ENCODE measurements around the gene TMPRSS4.

DNA sequence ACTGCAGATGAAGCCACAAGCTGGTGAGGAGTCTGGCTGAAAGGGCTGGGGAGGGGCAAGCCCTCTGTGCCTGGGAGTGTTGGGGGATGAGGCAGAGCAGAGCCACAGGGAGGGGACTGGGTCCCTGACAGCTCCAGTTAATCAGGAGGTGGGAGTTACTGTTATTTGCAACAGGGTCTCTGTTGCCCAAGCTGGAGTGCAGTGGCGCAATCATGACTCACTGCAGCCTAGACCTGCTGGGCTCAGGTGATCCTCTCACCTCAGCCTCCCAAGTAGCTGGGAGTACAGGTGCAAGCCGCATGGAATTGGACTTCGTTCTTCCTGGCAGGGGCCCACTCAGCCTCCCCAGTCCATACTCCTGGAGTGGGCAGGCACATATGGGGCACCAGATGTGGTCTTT is 91.9 kb downstream of the TMPRSS4 start:
- TF ChIP-seq EZH2phosphoT487 (IDR thresholded peaks at IDR 0.05; ENCODE audit: insufficient read depth, low read depth) (no peak), EZH2 (IDR thresholded peaks at IDR 0.05; ENCODE audit: insufficient read depth, poor library complexity, severe bottlenecking) (no peak)
